Measurements from ENCODE around the gene IL1RL1.

The IL1RL1 gene

DNA sequence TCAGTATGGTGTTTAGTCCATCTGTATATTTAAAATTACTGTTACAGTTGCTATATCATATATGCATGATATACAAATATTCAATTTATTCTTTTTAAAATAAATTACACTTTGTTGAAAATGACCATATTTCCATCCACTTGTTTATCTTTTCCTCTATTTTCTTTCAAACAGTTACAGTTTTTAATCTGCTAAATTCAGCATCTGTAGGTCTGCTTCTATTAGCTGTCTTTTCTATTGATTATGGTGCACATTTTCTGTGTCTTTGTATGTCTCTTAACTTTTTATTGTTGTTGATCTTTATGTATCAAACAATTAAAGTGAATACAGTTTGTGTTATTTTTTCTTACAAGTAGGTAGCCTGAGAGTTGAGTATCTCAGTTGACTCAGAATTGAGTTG, 72.4 kb downstream of the IL1RL1 start:
- DNase-seq = no peak

DNA sequence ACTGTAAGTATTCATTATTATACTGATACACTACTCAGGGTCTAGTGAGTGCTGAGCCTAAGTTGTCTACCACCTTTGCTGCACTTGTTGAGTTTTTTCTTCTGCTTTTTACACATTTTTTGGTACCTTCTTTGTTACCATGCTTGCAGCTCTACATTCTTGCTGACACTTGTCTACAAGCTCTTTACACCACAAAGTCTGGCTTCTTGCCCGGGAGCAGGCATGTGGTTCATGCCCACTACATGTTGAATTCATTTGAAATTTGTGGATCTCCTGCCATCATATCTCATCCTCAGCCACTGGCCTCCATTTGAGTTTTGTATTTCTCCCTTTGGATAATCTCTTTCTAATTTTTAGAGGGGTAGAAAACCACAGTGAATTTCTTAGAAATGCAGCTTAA, 74.2 kb downstream of the IL1RL1 start:
- DNase-seq = no peak

GRCh38 chr2:102386004-102386403, 74.6 kb downstream of the IL1RL1 start:
- no peak for DNase-seq

GRCh38 chr2:102386867-102387541, 75.6 kb downstream of the IL1RL1 start:
- DNase-seq = no peak

DNA sequence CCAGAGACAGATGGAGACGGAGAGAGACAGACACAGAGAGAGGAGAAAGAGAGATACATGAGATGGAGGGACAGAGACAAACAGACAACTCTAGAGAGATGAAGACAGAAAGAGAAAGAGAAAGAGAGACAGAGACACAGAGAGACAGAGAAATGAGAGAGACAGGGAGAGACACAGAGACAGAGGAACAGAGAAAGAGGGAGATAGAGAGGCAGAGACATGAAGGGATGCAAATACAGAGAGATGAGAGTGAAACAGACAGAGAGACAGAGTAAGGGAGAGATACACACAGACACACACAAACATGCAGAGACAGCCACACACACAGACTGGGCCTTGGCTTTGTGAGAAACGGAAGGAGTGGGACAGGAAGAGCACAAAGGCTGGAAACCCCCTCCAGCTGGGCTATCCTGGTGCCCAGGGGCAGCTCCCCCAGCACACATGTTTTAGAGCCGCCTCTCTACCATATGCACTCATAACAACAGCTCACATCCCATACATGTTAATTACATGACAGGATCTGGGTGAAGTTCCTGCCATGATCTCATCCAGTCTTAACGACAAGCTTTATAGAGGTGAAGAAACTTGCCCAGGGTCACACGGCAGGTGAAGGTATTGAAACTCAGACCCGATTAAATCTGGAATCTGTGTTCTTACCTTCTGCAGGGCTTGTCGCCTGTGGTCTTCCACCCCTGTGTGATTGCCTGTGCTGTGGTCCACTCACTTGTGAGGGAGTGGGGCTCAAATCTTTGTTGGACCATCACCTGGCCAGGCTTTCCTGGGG, 76.6 kb downstream of the IL1RL1 start:
- no peak for DNase-seq

DNA sequence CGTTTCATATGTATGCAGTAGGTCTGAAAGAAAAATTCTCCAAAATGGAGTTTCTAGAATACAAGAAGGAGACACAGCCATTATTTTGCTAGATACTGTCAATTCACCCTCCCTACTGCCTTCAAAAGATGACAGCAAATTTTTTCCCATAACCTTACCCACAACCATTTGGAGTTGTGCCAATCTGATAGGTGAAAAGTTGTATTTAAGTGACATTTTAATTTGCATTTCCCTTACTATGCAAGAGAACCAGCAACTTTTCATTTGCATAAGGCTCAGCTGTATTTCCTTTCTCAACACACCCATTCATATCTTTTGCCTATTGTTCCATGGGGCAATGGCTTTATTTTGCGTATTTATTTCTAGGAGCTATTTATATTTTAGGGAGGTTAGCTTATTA, 80.2 kb downstream of the IL1RL1 start:
- DNase-seq = no peak

GRCh38 chr2:102392096-102392495, 80.7 kb downstream of the IL1RL1 start:
- no peak for DNase-seq

- no peak for DNase-seq
Measured at GRCh38 chr2:102392942-102393341, 81.6 kb downstream of the IL1RL1 start.

DNA sequence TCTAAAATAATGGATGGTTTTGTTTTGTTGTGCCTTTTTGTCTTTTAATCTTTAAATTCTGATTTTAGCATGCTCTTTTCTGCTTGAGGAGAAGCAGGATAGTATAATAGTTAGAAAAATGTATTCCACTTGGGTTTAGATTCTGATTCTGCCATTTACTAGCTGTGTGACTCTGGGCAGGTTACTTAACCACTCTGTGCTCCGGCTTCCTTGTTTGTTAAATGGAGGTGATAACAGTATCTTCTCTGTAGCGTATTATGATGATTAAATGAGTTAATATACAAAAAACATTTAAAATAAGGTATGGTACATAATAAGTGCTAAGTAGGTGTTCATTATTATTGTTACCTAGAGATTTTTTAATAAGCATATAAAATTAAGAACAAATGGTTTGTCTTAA, 84.6 kb downstream of the IL1RL1 start:
- DNase-seq = no peak

- no peak for DNase-seq
Measured at GRCh38 chr2:102397209-102397608, 85.8 kb downstream of the IL1RL1 start.

DNA sequence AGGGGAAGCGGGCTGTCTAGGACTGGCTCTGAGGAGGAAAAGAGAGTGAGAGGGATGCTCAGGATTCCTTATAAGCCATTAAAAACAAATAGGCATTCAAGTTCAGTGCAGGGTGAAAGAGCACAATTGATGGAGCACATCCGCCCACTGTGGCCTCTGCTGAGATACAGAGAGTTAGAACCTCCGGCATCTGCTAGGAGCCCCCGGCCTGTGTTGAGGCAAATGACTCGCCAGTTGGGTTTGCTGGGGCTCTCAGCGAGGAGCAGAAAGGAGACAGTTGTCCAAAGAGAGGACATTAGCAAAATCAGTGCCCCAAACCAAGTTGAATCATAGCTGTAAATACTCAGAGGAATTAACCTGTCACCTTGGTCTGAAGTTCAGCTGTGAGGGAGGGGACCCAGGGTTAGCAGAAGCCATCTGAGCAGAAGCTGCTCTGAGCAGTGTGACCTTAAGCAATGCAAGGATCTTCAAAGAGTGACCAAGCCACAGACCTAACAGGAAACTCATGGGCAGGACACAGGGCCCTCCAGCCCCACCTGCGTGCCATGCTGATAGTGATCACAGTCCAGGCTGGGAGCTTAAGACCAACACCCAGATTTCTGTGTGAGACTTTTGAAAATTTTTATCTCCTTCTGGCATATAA, 88.3 kb downstream of the IL1RL1 start:
- DNase-seq = no peak

GRCh38 chr2:102401456-102401855, 90.1 kb downstream of the IL1RL1 start:
- DNase-seq = no peak

All from DMS79 (cell line).